ENCODE measurements around the gene NCOA6. TPM values are rescaled to one million over a fixed set of nuclear protein-coding genes. Genes with fewer than 3 reads are reported as not detected.
A peak's percentile ranks its signal among the peaks of the same experiment; 100 is the strongest.

NCOA6 gene
- 16.0 TPM for total RNA-seq
- long read RNA-seq, partial matches to known transcripts = 5 of 7 reads
- long read RNA-seq, other reads (novel, unspliced or antisense) = 1 of 7 reads

DNA sequence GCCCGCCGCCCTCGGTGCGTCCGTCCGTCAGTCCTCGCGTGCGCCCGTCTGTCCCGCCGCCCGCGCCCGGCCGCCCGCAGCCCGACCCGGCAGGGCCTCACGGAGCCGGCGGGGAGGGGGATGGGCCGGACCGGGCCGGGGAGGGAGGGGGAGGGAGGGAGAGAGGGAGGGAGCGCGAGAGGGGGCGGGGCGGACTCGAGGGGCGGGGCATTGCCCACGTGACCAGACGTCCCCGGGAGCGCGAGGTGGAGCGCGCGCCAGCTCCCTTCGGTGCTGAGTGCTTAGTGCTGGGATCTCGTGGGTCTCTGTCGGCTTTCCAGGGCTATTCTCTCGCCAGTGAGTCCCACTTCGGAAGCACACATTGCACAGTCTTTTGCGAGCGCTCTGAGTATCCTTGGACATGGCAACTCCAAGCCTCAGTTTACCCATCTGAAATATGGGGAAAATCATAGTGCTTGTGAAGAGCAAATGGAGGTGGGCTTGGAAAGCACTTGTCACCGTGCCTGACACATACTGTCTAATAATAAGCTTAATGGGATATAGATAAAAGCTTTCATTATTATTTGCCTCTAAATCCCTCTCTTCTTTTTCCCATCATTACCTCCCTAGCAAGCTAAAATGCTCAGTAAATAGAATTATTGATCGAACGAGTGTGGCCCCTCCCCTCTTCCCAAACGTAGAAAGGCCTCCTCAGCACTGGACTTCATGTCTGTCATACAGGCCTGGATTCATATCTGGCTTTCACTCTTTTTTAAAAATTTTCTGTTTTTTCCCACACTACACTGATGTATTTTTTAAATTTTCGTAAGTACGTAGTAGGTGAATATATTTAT, at the start of gene NCOA6:
NCOA6 (minus strand) TSS at position 122 of the 833 bp plus-strand sequence. CDS start 43,296 bp downstream, outside the sequence.
- peak; percentile 93 for DNase-seq (ENCODE audit: missing footprints)
- intact Hi-C loops (cut with DNase I) = no loop called here
- peak; percentile 88 for ATAC-seq

DNA sequence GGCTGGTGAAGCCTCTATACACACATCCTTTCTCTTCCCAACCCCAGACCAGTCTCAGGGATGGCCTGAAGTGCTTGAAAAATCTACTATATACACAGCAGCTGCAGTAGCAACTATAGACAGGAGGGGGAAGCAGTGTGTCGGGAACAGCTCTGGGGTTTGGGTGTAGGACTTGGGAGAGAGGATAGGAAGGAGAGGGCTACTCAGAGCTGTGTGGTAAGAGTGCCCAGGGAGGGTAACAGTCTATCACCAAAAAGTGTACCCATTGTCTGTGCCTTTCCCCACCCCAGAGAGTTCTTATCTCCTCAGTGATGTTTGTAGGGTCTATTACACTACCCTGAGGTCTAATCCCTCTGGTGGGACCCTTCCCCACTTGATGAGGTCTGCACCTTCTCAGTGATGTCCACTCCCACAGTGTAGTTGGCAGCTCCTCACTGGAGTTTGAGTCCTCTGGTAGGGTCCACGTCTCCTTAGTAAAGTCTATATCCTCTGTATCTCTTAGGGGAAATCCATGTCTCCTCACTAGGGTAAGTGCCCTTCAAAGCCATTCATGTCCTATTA, 48.7 kb upstream of the NCOA6 start:
- DNase-seq (ENCODE audit: missing footprints) (no peak), ATAC-seq (peak; percentile 63)
- intact Hi-C loops (cut with DNase I) = loop anchor here (5.0 to 10.0 kb wide), 3 partner anchors 133 to 331 kb away; partner anchors contain the start of gene TRPC4AP

DNA sequence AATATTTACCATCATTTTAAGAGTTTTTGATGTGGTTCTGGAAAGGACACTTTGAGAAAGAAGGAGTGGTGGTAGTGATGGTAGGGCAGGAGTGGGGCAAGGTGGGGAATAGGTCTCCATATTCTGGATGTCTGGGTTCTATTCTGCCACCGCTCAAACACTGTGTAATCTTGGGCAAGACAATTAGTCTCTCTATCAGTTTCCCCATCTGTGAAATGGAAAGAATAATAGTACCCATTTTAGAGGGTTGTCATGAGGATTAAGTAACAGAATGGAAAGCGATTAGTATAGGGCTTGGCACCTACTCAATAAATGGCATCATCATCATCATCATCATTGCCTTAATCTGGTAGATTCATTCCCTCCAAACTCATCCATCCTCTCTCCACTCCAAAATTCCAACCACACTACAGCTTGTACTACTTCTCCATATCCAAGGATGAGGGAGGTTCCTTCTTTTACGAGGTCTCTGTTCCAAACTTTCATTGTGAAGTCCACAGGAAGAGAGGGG, 48.2 kb upstream of the NCOA6 start:
- no peak for DNase-seq (ENCODE audit: missing footprints)
- intact Hi-C loops (cut with DNase I) = loop anchor here (5.0 to 10.0 kb wide), 3 partner anchors 134 to 331 kb away; partner anchors contain the start of gene TRPC4AP
- no peak for ATAC-seq

DNA sequence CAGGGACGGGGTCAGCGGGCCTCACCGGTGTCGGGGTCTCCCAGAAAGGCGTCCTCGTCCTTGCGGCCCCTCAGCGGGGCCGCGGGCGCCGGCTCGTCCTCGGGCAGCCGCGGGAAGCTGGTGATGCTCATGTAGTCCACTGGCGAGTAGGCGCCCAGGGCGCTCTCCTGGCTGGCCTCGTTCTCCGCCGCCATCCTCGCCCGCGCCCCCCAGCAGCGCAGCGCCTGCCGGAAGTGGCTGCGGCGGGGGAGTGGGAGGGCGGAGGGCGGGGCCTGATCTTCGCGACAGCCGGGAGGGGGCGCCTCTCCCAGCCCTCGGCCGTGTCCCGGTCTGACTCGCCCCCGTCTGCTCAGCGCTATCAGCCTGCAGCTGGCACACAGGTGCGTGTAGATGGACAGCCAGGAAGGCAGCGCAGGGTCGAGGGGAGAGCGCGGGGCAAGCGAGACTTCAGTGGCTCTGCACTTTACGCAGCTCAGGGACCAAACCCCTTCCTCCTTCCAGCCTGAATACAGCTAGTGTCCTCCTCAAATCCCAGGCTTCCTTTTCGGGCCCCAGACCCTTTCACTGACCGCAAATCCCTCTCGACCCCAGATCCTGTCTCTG, 47.3 kb upstream of the NCOA6 start, which contains the start of gene GGT7:
GGT7 (minus strand) TSS at position 235 of the 603 bp plus-strand sequence; CDS start at position 194, 41 bp downstream.
- peak; percentile 66 for ATAC-seq
- intact Hi-C loops (cut with DNase I) = loop anchor here (5.0 to 10.0 kb wide), 3 partner anchors 135 to 332 kb away; partner anchors contain the start of gene TRPC4AP
- DNase-seq (ENCODE audit: missing footprints) = peak; percentile 90

DNA sequence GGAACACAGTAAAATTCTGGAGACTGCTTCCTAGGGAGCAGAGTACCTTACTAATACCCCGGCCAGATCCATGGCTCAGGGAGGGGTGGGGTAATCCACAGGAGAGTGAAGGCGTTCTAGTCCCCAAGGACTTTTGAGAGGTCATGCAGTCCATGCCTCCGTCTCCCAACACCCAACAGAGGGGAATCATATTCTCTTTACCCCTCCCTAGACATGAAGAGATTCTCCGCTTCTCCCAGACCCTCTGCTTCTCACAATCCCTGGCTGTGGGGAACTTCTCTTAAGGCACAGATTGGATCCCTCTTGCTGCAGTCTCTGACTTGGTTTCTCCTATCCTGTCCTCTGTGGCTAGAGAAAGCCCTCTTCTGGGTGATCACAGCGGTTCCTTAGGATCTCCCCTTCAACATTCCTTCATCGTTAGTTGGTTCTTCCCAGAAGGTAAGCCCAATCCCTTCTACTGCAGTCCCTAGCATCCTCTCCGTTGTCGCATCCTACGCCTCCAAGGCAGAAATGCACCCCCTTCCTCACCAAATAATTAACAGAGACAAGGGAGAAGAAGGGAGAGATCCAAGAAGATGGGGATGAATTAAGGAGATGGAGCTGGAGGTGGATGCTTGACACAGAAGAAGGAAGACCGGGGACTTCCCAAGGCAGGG, 46.6 kb upstream of the NCOA6 start:
- ATAC-seq (no peak), DNase-seq (ENCODE audit: missing footprints) (no peak)
- intact Hi-C loops (cut with DNase I) = loop anchor here (5.0 to 10.0 kb wide), 3 partner anchors 135 to 333 kb away; partner anchors contain the start of gene TRPC4AP

DNA sequence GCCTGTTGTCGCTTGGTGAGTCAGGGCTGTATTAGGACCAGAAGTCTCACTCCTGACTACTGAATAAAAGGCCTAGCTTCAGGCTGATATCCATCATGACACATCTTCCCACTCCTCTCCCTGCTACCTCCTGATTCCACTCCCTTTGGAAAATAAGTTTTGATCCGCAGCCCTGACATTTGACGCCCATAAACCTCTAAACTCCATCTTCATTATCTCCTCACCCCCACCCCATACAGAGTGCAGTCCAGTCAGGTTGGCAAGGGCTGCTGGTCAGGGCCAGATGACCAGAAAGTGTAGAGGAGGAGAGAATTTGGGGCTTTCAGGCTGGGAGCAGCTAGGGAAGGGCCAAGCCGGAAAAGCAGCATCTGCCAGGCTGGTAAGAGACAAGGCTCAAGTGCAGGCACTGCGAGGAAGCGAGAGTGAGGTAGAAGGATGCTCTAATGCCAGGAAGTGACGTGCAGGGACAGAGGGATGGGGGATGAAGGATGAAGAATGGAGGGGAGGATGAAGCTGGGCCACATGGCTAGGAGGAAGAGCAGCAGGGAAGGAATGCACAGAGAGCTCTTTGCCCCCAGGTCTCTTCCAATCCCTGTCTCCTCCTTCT, 46.0 kb upstream of the NCOA6 start:
- DNase-seq (ENCODE audit: missing footprints) = no peak
- ATAC-seq = no peak
- intact Hi-C loops (cut with DNase I) = loop anchor here (5.0 to 10.0 kb wide), 3 partner anchors 136 to 333 kb away; partner anchors contain the start of gene TRPC4AP

DNA sequence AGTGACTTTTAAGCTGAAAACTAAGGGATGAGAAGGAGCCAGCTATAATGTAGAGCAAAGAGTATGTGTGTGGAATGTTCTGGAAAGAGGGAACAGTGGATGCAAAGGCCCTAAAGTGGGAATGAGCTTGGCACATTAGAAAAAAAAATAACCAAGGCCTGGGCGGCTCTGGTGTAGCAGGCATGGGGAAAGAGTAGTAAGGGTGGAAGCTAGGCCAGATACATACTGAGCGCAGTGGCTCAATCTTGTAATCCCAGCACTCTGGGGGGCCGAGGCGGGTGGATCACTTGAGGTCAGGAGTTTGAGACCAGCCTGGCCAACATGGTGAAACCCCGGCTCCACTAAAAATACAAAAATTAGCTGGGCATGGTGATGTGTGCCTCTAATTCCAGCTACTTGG, 38.8 kb upstream of the NCOA6 start:
- ATAC-seq = no peak
- DNase-seq (ENCODE audit: missing footprints) = no peak
- intact Hi-C loops (cut with DNase I) = no loop called here

DNA sequence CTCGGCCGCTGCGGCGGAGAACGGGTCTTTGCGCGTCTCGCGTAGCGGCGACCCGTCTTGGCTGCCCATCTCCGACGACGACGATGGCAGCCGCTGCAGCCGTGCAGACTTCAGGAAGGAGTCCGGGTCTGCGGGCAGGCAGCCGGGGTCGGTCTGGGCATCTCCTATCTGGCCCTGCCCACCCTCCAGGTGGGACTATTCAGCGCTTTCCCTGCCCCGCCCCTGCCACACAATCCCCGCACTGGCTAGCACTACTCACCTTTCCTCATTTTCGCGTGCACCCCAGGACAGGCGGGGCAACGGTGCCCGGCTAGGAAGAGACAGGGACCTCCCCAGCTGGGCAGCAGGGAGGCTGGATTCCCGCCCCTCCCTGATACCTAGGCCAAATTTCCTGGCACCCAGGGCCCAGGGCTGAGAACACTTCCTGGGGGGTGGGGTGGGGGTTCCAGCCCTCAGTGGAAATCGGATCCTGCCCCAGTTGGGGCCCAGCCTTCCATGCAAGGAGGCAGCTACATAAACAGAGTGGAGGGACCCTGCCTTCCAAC, 38.0 kb upstream of the NCOA6 start:
- intact Hi-C loops (cut with DNase I) = no loop called here
- no peak for ATAC-seq
- no peak for DNase-seq (ENCODE audit: missing footprints)

DNA sequence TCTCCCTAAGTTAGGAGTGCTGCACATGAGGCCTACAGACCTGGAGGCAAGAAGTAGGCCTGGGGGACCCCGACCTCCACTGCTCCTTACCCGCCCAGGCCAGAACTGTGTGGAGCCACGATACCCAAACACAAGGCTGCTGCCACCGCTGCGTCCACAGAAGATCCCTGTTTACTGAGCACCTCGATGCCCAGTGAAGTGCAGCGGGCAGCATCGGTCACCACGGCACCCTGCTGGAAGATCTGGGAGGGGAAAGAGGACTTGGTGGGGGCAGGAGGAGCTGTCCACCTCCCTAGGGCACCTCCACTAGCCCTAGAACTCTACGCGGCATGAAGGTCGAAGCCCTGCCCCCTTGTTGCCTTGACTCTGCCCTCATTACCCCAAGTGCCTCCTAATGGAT, 37.3 kb upstream of the NCOA6 start:
- intact Hi-C loops (cut with DNase I) = no loop called here
- DNase-seq (ENCODE audit: missing footprints) = no peak
- ATAC-seq = no peak

DNA sequence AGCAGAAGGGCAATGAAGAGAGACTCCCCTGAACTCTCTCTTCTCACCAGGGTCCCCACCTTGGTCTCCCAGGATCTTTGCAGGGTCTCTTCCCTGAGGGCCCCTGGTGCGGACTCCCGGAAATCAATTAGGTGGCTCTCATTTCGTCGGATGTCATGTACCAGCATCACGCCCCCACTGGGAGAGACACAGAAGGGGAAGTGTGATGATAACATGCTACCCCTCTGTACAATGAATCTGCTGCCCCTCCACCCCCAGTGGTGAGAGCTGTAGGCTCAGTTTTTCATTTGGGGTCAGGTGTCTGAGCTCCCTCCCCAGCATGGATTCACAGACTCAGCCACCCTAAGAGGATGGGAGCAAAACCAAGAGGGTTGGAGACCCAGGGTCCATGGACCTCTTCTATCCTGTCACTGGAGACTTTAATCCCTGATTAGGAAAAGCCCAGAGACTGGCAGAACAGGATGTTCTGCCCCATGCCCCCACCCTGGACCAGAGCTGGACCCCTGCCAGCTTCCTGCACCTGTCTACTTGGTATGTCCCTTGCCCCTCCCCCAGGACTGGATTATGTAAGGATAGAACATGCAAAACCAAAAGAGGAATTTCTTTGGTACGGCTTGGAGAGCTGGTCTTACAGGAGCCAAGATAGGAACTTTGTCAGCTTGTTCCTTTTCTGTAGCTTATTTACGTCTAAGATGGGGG, 36.1 kb upstream of the NCOA6 start:
- ATAC-seq (no peak), DNase-seq (ENCODE audit: missing footprints) (no peak)
- intact Hi-C loops (cut with DNase I) = no loop called here

DNA sequence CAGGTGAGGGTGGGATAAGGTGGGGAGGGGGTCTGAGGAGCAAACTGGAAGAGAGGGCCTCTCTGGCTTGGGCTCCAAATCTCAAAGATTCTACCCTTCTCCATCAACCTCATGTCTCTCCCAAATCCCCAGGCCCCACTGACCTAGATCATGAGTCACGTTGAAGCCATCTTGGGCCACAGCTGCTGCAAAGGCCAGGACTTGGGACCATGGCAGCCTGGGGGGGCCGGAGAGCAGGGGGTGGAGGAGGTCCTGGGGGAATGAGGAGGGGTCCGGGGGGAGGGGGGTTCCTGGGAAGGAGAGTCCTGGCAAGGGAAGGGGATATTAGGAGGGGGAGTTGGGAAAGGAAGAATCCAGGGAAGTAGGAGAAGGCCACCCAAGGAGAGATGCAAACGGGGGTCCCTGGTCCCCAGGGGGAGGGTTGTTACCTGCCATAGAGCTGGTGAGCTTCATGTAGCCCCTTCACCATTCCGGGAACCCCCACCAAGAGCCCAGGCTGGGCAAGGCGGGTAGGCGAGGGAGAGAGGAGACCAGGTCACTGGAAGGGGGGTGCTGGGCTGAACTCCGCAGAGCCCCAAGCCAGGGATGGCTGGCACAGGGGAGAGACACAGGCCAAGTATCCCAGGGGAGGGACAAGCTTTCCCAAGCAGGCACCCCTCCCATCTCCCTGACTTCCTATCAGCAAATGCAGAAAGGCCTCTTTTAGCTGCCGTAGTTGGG, 34.5 kb upstream of the NCOA6 start:
- intact Hi-C loops (cut with DNase I) = no loop called here
- ATAC-seq = no peak

DNA sequence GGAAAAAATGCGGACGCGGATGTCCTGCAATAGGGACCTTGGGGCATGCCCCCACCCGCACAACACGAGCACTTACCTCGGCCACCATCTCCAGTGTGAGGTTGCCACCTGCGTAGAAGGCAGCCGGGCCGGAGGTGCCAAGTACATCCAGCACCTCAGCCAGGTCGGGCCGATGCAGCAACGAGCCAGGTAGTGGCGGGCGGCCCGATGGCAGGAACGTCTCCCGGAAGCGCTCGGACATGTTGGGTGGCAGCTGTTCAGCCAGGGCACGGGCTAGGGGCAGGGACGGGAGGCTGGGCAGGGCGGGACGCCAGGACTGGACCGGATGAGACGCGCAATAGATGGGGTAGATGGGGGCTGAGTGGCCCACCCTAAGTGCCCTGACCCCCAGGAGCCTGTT, 33.9 kb upstream of the NCOA6 start:
- no peak for ATAC-seq
- intact Hi-C loops (cut with DNase I) = no loop called here

More for the DNA sequence above, 34.5 kb upstream of the NCOA6 start:
- no peak for DNase-seq (ENCODE audit: missing footprints)

DNA sequence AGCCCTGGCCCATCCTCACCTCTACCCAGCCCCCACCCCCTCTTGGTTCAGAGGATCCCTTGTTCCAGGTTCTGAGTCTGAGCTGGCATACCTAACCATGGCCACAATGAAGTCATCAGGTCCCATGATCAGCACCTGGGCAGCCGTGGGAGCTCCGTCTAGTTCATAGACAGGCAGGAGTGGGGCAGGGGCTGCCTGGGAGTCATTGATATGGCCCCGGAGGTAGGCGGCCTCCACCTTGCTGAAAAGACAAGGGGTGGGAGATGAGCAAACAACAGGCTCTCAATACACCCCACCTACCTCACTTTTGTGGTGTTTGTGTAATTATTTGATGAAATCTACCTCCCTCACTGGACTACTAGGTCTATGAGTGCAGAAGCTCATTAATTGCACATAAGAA, 26.8 kb upstream of the NCOA6 start:
- ATAC-seq = no peak
- intact Hi-C loops (cut with DNase I) = no loop called here

More for the DNA sequence above, 33.9 kb upstream of the NCOA6 start:
- DNase-seq (ENCODE audit: missing footprints) = no peak

DNA sequence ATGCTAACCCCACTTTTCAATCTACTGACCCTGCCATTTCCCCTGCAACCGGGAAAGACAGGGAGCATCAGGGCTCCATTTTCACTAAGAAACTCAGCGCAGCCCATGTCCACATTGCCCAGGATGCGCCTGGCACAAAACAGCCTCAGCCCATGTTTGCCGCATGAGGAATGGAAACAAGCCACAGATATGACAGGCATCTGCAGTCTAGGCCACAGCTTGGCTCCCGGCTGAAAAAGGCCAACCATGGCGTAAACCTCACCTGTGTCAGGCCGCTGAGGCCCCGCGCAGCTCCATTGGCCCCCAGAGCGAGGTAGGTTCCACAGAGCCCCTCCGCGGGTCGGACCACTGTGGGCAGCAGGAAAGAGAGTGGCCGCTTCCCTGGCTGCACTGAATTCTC, 25.5 kb upstream of the NCOA6 start:
- ATAC-seq (no peak), DNase-seq (ENCODE audit: missing footprints) (no peak)
- intact Hi-C loops (cut with DNase I) = no loop called here

More for the DNA sequence above, 26.8 kb upstream of the NCOA6 start:
- DNase-seq (ENCODE audit: missing footprints) = no peak

DNA sequence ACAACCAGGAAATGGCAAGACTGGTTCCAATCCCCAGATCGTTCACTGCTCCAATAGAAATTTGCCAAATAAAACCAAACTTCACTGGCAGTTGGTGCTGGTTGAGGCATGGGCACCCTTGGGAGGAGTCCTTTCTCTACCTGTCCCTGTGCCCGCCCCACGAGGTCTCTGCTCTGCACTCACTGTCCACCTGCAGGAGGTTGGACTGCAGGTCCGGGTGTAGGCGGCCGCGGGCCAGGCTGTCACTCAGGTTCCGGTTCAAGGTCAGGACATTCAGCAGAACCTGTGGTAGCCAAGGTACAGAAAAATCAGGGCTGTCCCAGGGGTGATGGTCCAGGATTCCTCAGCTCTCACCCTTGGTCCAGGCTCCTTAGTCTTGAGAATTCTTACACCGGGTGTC, 24.3 kb upstream of the NCOA6 start:
- ATAC-seq (no peak), DNase-seq (ENCODE audit: missing footprints) (no peak)
- intact Hi-C loops (cut with DNase I) = no loop called here

DNA sequence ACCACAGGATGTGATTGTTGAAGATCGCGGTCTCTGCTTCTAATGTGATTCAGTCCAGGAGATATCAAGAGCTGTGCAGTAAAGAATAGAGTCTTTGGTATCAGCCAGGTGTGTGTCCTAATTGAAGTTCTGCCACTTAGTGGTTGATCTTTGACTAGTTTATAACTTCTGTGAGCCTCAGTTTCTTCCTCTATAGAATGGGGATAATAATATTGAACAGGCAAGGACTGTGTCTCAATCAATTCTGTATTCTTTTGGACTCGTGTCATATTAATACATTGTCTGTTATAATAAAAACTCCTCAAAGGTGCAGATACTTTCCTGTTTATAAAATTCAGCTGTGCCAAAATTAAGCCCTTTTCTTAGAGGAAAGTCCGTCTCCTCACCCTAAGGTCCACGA, 23.1 kb upstream of the NCOA6 start:
- no peak for ATAC-seq
- DNase-seq (ENCODE audit: missing footprints) = no peak
- intact Hi-C loops (cut with DNase I) = no loop called here

DNA sequence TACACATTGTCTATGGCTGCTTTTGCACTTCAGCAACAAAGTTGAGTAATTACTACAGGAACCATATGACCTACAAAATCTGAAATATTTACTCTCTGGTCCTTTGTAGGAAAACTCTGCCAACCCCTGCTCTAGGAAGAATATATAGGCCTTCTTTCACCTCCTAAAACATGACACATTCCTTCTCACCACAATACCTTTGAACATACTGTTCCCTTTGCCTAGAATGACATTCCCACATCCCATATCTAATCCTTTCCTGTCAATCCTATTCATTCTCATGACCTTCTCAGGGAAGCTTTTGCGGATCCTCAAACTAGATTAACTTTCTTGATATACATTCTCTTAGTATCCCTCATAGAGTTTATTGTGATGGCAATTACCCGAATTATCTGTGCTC, 18.0 kb upstream of the NCOA6 start:
- DNase-seq (ENCODE audit: missing footprints) (no peak), ATAC-seq (no peak)
- intact Hi-C loops (cut with DNase I) = no loop called here

Data from Right ventricle myocardium inferior (tissue), 1 donor.